GM19324 (cell line): ENCODE data around the gene PTPRM.

ENCODE experiments used
- ATAC-seq: cut with Tn5 transposase; IDR thresholded peaks from one replicate; pipeline ENCODE4 v1.9.1; 2021; ENCODE audit warnings: mild to moderate bottlenecking, moderate library complexity; ENCODE audit not compliant: unreplicated experiment, low FRiP score

The PTPRM gene

DNA sequence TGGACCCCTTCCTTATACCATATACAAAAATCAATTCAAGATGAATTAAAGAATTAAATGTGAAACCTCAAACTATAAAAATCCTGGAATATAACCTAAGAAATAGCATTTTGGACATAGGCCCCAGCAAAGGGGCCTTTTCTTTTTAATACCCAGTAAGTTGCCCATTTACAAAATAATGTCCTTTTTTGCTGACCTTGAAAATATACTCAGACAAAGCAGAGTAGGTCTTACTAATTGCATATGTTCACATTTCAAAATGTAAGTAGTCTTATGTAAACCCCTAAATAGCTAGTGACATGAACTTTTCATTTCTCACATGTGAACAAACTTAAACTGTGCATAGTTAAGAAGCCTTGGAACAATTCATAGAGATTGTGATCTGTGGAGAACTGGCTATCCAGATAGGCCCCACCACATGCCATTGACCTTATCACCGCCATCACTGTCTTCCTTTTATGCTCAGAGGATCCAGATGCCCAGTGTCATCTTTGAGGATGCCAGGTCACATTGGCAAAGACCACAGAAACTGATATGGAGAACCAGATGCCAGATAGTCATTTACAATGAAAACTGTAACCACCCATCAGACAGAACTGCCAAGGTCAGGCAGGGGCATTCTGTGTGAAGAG lies 759.8 kb downstream of the PTPRM start:
- ATAC-seq = no peak

DNA sequence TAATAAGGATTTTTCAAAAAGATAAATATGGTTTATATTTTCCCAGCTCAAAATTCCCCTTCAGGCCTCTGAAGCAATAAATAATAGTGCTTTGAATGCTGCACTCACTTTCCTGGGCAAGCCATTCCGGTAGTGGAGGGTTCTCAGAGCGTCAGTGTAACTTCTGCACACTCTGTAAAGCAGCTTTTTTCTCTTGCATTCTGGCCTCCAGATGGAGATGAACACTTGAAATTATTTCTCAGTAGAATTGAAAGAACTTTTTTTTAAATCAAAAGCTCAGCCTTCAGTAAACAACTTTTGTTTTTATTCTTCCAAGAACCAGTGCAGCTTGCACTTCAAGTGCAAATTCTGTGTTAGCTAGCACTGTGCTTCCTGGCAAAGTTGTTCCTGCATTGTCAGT lies 761.0 kb downstream of the PTPRM start:
- ATAC-seq = no peak

DNA sequence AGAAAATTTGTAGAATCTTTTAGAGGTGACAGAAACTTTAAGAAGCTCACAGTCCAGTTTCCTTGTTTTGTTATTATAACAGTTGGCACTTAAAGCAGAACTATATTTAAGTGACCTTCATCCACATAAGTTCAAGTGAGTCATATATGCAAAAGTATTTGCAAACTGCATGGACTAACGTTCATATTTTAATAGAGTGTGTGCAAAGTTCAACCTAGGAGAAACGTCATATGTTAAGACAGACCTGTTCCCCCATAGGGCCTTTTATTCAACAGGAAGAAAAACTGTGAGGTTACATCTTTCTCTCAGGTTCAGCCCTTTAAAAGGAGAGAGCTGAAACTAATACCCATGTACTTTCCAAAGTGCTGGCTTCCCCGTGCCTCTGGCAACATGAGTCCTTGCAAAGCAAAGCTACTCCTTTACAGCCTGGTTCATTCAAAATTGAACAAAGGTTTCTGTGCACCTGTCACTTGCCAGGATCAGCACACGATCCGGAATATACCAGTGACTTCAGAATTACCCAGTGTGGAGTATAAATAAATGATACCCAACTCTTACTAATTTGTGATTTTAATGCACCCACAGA lies 762.2 kb downstream of the PTPRM start:
- no peak for ATAC-seq

DNA sequence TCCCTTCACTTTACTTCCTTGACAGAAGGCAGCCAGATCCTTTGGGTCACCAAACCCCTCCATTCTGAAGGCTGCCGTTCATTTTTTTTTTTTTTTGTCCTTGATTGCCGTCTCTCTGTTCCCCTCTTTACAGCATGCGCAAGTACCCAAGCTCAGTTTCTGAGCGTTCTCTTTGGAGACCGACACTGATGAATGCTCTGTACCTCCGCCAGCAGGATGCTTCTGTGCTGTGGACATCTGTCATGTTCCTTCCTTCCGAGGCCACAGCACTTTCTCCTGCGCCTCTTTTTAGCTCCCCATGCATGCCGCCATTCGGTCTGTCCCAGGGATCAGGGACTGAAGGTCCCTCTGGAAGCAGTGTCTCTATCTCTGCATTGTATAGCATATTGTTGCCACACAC lies 763.5 kb downstream of the PTPRM start:
- no peak for ATAC-seq

DNA sequence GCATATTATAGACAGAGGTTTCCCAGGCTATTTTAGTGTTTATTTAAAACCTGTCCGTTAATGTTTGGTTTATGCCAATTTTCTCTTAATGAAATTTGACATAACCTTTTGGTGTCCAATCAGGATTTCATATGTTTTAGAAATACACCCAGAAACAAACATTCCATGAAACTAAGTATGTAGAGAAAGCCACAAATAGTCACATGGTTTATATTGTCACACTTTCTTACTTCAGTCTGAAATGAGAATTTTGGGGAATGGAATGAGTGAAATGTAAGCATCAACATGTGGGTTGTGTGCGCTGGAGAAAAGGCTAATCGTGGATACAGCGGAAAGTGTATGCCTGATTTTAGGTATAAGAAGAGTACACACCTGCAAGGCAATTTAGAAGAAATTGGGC lies 765.2 kb downstream of the PTPRM start:
- no peak for ATAC-seq

DNA sequence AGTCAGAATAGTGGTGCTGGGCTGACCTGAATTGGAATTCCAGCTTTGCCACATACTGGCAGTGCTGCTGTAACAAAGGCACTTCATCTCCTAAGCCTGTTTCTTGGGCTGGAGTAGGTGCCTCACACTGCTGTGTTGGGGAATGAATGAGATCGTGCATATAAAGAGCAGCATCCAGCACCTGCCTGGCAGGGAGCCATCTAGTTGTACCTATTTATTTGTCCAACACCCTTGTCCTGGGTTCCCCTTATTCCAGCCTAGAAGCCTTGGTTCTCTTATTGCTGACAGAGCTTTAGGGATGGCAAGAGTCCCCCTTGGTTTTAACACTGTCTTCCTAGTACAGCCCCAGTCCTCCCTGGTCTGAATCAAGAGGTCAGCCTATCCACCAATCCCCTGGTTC lies 766.8 kb downstream of the PTPRM start:
- ATAC-seq = no peak

DNA sequence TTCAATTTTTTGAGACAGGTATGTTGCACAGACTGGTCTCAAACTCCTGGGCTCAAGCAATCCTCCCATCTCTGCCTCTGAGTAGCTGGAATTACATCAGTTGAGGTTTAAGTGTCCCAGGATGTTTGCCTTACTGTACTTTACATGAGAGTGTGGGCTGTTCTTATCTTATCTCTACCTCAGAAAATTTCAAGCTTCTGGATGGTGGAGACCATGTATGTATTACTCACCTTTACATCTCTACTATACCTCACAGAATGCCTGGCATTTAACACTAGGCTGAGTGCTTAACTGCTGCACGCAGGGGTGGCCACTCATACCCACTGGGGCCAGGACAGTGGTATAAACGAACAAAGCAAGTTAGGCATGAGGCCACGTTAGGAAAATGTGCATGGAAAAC lies 770.1 kb downstream of the PTPRM start:
- no peak for ATAC-seq

DNA sequence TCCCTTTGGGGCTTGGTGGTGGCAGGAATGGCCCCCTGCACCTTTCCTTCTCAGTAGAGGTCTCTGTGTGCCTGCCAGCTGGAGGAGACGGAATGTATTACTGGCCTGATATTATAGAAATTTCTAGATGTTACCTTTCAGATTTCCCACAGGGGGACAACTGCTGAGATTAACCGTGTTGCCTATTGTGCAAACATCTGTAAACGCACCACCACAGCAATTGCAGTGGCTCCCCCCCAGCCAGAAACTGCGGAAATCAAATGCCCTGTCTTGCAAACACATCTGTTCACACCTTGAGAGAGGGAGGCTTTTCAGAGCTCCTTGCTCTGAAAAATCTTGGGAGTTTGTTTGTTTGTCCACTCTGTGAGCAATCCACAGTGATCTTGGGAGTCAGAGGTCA lies 772.1 kb downstream of the PTPRM start:
- no peak for ATAC-seq

DNA sequence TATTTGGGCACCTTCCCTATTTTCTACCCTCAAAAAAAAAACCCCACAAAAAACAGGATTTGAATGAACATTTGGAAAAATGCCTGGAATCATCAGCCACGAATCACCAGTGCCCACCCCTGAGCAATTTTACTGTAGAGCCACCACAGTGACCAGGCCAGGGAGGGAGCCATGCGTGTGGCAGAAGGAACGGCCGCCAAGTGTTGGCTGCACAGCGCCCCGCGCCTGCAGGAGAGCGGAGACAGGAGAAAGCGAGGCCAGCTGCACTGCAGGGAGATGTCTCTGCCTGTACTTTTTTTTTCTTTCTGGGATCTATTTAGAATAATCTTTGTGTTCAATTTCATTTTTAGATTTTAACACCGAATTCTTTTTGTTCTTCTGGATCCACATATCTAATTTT lies 772.8 kb downstream of the PTPRM start:
- ATAC-seq = no peak

DNA sequence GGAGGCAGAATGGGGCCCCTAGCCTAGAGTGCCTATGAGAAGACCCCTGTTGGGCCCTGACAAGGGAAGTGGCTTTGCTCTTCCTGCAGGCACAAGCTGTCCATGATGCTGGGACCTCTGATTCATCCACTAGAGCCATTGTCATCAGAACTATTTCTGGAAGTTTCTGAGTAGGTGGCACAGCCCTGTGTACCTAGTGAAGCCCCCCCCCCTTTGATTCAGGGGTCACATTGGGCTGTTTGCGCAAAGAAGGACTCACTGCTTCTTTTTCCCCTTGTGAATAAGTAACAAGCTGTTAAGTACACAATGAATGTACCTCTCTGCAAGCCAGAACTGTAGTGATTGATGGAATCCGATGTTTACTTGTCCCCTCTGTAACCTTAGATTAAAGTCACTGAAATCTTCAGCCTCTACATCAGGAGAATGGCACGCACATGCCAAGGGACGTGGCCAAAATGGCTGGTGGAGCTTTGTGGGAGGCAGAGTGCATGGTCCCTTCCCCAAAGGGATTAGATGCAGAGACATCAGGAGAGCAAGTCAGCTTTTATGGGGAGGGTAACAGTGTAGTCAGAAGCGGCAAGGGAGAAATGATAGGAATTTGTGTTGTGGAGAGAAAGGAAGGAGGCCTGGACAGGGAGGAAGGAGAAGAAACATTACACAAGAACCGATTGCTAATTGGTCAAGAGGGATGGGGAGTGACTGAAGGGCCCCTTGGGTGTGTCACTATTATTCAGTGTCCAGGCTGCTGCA lies 774.5 kb downstream of the PTPRM start:
- ATAC-seq = no peak

DNA sequence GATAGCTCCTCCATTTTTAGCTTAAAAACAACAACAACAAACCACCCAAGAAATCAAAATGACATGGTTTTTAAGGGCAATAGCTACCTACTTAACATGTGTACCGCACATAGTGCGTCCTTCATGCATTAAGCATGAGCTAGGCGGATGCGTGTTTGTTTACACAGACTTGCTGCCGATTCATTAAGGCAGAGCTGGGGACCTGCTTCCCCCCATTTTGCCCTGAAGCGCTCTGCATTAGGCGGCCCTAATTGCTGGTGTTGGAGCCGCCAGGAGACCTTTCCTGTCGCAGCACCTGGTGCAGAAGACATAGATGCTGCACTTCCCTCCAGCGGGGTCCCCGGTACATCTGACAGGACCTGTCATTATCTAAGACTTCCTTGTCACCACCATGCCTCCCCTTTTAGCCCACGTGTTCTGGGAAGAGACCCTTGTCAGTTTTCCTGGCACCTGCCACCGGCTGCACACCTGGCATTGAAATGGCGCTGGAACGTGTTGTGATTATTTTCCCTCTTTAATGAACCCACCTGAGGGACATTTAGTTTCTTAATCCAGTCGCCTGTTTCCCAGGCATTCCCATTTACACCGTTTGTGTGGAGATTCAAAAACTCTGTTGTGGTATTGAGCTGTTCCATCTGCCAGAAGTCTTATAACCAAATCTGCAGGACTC lies 781.1 kb downstream of the PTPRM start:
- ATAC-seq = no peak

DNA sequence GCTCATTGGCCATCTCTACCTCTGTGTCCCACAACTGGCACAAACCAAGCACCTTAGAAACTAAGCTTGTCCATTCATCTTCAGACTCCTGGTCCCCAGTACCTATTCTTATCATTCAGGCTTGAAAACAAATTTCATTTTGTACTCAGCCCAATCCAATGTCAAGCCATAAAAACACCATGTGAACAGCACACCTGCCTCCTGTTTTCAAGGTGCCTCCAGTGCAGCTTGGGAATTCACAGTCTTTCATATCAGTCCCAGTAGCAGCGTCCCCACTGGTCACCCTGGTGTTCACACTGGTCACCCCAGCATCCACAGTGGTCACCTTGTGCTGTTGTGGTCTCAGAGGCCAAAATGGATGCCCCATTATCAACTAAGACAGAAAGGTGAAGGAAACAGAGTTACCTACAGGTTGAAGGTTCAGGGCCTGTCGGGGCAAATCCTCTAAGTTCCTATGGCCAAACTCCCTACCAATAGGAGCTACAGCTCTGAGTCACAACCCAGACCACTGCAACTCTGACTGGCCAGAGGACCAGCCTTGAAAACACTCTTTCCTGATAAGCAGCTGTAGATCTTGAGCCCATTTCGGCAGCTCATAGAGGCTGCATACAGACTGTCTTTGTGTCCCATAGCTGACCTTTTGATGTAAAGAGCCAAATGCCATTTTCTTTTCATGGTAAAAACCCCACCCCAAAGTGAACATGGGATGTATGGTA lies 782.6 kb downstream of the PTPRM start:
- ATAC-seq = no peak

DNA sequence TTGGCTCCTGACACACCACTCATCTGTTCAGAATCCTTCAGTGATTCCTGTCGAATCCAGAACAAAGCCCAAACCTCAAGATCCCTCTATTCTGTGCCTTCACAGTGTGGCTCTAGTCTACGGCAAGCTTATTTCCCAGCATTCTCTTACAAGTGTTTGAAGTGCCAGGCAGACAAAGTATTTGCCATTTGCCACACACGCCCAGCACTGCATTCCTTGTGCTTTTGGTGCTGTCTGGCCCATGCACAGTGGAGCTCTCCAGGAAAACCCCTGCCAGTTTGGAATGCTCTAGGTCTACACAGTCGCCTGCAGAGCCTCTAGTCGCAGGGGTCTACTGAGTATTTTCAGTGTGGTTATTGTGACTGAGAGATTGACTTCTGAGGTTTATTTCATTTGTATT lies 783.5 kb downstream of the PTPRM start:
- no peak for ATAC-seq

DNA sequence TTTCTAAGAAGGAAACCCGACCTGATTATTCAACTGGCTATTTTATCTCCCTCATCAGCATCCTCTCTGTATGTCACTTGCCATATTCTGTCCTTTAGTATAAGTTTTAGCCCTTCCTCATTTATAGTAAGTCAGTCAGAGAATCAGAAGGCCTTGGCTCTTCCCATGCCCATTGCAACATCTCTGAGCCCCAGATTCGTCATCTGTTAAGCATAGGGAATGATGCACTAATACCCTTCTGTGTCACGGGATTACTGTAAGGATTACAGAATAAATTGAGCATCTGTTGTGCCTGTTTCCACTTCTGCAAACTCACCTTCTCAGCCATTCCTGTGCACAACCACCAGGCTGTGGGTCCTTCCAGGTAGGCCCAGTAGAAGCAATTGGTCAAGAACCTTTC lies 784.0 kb downstream of the PTPRM start:
- ATAC-seq = no peak

DNA sequence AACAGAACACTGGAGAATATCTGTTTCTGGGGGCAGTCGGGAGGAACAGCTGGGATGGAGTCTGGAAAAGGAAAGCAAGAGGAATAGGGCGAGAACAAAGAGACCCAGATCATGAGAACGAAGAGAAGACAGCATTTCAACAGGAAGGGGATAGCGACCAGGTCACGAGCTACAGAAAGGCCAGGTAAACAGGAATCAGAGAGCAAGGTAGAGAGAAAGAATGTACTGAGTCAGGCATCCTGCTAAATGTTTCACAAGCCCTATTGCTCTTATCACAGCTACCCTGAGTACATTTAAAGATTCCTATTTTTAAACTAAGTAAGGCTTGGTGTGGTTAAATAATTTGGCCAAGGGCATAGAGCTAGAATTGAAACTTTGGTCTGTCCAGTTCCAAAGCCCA lies 787.2 kb downstream of the PTPRM start:
- no peak for ATAC-seq

DNA sequence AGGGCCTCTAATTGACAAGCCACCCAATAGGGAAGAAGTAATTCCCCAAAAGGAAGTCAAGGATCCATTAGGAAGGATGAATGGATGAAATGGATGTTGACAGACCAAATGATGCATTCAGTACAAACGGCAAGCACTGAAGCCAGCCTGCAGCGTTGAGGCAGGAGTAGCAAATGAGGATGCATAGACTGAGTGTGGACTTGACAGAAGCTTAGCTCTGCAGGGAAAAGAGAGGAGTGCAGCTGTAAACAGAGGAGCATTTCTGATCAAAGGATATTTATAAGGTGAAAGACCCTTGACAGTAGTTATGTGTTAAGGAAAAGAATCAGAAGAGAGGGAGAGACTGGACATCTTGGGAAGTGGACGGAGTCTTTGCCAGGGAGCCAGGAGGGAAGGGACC lies 788.9 kb downstream of the PTPRM start:
- ATAC-seq = no peak

DNA sequence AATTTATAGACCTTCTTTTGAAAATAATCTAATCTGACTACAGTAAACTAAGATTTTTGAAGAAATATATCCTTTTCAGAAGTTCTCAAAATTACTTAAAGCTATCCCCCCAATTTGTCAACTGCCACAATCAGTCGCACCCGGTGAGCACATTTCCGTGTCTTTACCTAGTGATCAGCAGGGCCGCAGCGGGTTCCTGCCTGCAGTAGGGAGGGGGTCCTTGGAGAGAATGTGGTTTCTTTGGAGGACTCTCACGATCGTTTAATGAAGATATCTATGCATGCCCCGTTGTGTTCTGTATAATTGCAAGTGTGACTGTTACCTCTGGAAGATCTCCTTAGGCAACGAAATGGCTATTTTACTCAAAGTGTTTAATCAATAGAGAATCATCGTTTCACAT lies 790.2 kb downstream of the PTPRM start:
- ATAC-seq = no peak

DNA sequence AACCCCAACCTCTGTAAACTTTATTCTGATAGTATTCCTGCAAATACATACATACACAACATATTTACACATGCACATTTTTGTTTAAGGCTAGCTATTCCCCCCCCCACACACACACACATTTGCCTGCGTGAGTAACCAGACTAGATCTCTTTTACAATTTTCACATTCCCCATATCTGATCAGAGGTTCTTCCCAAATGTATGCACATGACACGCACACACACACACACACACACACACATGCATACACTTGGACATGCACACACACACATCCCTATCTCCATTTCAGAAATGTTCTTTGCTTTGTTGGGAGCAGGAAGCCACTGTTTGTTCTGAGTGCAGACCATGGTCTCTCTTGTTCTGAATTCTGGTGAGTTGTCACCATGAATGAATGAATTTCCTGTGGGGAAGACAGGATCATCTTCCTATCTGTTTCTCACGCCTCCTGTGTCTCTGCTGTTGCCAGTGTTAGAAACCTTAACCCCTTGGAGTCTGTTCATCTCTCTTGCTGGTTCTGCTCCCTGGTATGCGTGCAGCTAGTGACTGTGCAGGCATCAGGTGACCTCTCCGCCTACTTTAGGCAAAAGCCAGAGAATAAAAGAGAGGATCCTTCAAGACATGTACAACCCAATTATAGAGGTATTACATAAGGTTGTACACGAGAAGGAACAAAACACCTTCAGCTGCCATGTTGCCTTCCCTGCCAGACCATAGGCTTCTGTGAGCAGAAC lies 791.1 kb downstream of the PTPRM start:
- no peak for ATAC-seq

DNA sequence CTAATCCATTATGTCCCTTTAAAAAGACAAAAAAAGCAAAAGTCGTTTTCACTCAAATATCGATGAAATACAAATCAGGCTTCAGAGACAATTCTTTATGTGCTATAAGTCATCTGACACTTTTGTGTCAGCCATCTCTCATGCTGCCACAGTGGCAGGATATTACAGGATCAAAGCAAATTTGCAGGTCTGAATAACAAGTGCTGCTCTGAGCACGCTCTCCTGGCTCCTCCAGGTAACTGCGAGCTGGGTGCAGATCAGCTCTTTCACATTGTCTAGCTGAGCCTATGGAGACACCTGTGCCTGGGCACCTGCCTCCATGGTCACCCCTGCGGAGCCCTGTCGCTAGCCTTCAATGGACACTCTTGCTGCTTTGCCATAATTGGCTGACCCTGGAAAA lies 792.0 kb downstream of the PTPRM start:
- no peak for ATAC-seq

DNA sequence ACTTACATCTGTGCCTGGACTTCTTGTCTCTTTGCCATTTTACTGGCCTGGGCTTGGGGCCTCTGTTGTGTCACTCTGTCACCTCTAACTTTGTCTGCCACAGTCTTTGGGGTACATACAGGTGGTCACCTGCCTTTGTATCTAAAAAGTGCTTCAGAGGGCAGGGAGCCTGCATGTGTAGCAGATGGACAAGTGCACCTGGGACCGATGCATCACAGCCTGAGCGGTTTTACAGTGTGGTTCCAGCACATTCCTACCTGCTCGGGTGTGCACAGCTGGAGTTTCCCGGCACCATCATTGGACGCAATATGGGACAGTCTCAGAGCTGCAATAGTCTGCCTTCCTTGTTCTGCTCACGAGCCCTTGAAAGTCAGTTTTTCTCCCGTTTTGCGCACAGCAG lies 792.4 kb downstream of the PTPRM start:
- no peak for ATAC-seq
